GM12892 (cell line): Measurements from ENCODE around the gene MAPK12.

Source experiments
- POLR2A ChIP-seq: IDR thresholded peaks from 2 replicates; pipeline ENCODE4 v1.6.1; 2011; ENCODE audit warnings: low read depth, low read length, control low read depth
- POLR2AphosphoS5 ChIP-seq: IDR thresholded peaks from 2 replicates; pipeline ENCODE4 v1.6.1; 2011; ENCODE audit warnings: low read depth, low read length, control low read depth

DNA sequence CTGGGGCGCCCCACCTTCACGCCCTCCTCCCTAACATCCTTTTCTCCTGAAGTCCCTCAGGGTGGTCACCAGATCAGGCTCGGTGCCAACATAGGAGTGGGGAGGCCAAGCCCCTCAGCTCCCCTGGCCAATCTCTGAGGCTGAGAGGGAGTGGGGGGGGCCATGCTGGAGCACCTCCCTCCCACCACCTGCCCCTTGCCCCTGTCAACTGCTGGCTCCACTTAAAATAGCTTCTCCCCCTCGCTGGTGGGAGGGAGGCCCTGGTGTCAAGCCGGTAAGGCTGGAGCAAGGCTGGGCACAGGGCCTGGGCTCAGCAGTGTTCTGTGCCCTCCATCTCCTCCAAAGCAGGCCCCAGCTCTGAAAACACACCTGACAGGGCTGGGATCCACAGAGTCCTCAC, 41.1 kb upstream of the MAPK12 start:
- TF ChIP-seq POLR2A, result no peak
- no peak for TF ChIP-seq POLR2AphosphoS5
